Neutrophil (primary cell): ENCODE results near the gene TRPM3.

Experiments used
- H3K27ac ChIP-seq: fragments of 200-600 bp; sonication (generic); 2 replicates; pipeline ENCODE4 v1.5.1; 2016; ENCODE audit warnings: mild to moderate bottlenecking, moderate library complexity
- H3K27me3 ChIP-seq: fragments of 200-600 bp; sonication (generic); 2 replicates; pipeline ENCODE4 v1.6.0; 2016; ENCODE audit warnings: mild to moderate bottlenecking
- H3K36me3 ChIP-seq: fragments of 200-600 bp; sonication (generic); 2 replicates; pipeline ENCODE4 v1.5.1; 2017
- H3K4me1 ChIP-seq, 2 experiments: fragments of 200-600 bp in 1 of 2; sonication (generic) in 1 of 2; 1 replicate in 1 of 2; 2 replicates in 1 of 2; pipeline versions ENCODE4 v1.5.1 to v1.6.1; 2013 to 2016; ENCODE audit warnings: low read depth in 1 of 2, low read length in 1 of 2, mild to moderate bottlenecking in 1 of 2, moderate library complexity in 1 of 2; ENCODE audit not compliant: control insufficient read depth in 1 of 2, insufficient read depth in 1 of 2
- H3K4me3 ChIP-seq, 2 experiments: fragments of 200-600 bp in 1 of 2; sonication (generic) in 1 of 2; 1 replicate in 1 of 2; 2 replicates in 1 of 2; pipeline ENCODE4 v1.5.1; 2013 to 2016; ENCODE audit warnings: low read depth in 1 of 2, low read length in 1 of 2, mild to moderate bottlenecking in 1 of 2, moderate library complexity in 1 of 2
- H3K9me3 ChIP-seq: fragments of 200-600 bp; sonication (generic); 2 replicates; pipeline ENCODE4 v1.5.1; 2016
- TF ChIP-seq, protein P1 (sequence below): fragments of 200-600 bp; sonication (generic); IDR thresholded peaks from 2 replicates; pipeline ENCODE4 v1.5.1; 2016; ENCODE audit warnings: antibody characterized with exemption

The TRPM3 gene

GRCh38 chr9:70540016-70540415 lies 581.4 kb downstream of the TRPM3 start:
- Histone ChIP-seq H3K27me3 (no peaks in the 10 kb centered on the region), H3K9me3 (no peaks in the 10 kb centered on the region), H3K36me3 (no peaks in the 10 kb centered on the region), H3K27ac (no peak overlapping the region), H3K4me3 (no peak overlapping the region), H3K4me1 (no peaks in the 10 kb centered on the region)
- TF ChIP-seq, protein P1, sequence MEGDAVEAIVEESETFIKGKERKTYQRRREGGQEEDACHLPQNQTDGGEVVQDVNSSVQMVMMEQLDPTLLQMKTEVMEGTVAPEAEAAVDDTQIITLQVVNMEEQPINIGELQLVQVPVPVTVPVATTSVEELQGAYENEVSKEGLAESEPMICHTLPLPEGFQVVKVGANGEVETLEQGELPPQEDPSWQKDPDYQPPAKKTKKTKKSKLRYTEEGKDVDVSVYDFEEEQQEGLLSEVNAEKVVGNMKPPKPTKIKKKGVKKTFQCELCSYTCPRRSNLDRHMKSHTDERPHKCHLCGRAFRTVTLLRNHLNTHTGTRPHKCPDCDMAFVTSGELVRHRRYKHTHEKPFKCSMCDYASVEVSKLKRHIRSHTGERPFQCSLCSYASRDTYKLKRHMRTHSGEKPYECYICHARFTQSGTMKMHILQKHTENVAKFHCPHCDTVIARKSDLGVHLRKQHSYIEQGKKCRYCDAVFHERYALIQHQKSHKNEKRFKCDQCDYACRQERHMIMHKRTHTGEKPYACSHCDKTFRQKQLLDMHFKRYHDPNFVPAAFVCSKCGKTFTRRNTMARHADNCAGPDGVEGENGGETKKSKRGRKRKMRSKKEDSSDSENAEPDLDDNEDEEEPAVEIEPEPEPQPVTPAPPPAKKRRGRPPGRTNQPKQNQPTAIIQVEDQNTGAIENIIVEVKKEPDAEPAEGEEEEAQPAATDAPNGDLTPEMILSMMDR = no peak

DNA sequence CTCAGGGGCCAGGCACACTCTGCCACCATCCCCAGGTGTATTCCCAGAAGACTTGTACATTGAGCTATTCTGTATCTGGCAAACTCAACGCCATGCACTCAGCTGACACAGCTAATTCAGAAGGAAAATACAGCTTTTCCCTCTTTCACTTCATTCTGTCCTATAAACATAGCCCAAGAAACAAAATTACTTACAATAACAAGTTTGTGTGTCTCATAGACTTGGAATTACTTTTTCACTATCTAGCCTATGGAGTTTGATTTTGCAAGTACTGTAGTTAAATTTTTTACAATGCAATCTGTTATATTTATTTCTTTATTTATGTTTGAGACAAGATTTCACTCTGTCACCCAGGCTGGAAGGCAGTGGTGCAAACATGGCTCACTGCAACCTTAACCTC lies 581.9 kb downstream of the TRPM3 start:
- H3K9me3 ChIP-seq = no peaks in the 10 kb centered on the region
- no peaks in the 10 kb centered on the region for H3K36me3 ChIP-seq
- TF ChIP-seq, protein P1 = no peak
- H3K27me3 ChIP-seq = no peaks in the 10 kb centered on the region
- no peak overlapping the region for H3K4me3 ChIP-seq
- H3K4me1 ChIP-seq = no peaks in the 10 kb centered on the region
- H3K27ac ChIP-seq = no peak overlapping the region

DNA sequence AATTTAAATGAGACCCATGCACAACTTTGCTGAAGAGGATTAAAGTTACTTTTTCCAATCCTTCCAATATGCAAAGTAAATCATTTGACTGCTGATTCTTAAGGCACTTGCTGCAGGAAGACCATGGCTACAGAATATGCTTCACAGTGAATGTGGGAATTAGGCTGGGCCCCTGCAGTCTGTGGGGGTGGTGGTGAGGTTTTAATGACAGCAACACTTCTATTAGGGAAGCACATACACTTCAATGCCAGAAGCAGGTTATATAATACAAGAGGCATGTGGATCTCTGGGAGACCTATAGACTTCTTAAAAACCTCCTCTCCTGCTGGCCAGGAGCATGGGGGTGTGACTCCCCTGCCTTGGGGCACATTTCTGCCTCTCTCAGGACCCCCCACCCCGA lies 582.4 kb downstream of the TRPM3 start:
- TF ChIP-seq, protein P1 = no peak
- no peaks in the 10 kb centered on the region for H3K9me3 ChIP-seq

DNA sequence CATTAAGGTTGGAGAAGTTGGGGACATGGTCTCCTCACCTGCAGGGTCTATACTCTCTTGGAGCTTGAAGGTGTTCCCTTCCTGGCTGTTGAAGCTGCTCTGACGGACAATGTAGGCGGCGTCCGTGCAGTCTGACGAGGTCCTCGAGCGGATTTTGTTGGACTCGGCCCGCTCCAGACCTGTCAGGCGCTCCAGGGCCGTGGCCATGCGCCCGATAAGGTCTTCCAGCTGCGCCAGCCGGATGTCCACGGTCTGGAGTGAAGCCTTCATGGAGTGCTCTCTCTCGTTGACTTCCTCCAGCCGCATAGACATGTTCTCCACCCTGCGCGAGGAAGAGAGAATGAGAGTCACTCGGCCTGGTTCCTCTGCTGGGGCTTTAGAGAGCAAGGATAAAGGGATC lies 584.3 kb downstream of the TRPM3 start:
- H3K27ac ChIP-seq = no peak overlapping the region
- H3K36me3 ChIP-seq = no peaks in the 10 kb centered on the region
- H3K4me1 ChIP-seq = no peaks in the 10 kb centered on the region
- H3K27me3 ChIP-seq = no peaks in the 10 kb centered on the region
- TF ChIP-seq, protein P1 = no peak
- H3K4me3 ChIP-seq = no peak overlapping the region
- H3K9me3 ChIP-seq = no peaks in the 10 kb centered on the region

More for the DNA sequence above, 582.4 kb downstream of the TRPM3 start:
- Histone ChIP-seq H3K4me3 (no peak overlapping the region), H3K27ac (no peak overlapping the region), H3K4me1 (no peaks in the 10 kb centered on the region), H3K27me3 (no peaks in the 10 kb centered on the region), H3K36me3 (no peaks in the 10 kb centered on the region)

DNA sequence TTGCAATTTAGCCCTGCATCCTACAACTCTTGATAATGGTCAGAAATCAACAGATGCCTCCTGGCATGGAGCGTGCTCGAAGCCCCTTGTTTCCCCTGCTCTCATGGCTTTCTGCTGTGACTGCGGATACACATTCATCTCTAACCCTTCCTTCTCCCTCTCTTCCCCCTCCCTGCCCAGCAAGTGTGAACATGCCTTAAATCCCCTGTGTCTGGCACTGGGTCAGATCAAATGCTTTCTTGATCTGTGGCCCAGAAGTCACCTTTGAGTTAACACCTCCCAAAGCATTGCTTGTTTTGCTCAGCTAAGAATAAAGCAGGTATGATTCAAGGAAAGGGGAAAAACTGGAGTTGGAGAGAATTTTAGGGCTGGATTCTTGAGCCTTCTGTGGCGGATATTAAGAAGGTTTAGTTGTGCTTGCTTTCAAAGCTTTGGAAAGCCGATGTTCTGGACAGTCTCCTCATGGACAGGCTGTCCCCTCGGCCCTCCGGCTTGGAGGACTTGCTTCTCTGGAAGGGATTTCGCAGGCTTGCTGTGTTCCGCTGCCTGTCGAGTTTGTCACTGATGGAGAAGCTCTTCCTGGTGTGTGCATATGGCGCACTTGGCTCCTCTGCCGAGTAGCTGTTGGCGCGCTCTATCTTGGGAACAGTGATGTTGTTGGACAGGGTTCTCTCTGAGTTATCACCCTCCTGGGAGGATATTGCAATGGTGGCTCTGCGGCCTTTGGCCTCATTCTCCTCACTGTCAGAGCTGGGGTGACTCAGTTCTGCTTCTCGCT lies 585.7 kb downstream of the TRPM3 start:
- Histone ChIP-seq H3K4me3 (no peak overlapping the region), H3K27ac (no peak overlapping the region), H3K27me3 (no peaks in the 10 kb centered on the region), H3K9me3 (no peaks in the 10 kb centered on the region), H3K36me3 (no peaks in the 10 kb centered on the region), H3K4me1 (no peaks in the 10 kb centered on the region)
- TF ChIP-seq, protein P1 = no peak
